HEK293T (cell line): ENCODE results near the gene CMTM5.

Experiments
- ARNT ChIP-seq: fragments of 450-650 bp; IDR thresholded peaks from 2 replicates; pipeline ENCODE4 v1.6.1; 2017; ENCODE audit warnings: mild to moderate bottlenecking
- CTBP1 ChIP-seq: fragments of 450-650 bp; IDR thresholded peaks from 2 replicates; pipeline ENCODE4 v1.6.1; 2016; ENCODE audit warnings: borderline replicate concordance
- FOXA1 ChIP-seq: fragments of 450-650 bp; IDR thresholded peaks from 2 replicates; pipeline ENCODE4 v1.6.1; 2016; ENCODE audit warnings: mild to moderate bottlenecking
- FOXK2 ChIP-seq: fragments of 450-650 bp; IDR thresholded peaks from 2 replicates; pipeline ENCODE4 v1.6.1; 2016; ENCODE audit warnings: mild to moderate bottlenecking
- FOXM1 ChIP-seq: fragments of 450-650 bp; IDR thresholded peaks from 2 replicates; pipeline ENCODE4 v1.6.1; 2017; ENCODE audit warnings: mild to moderate bottlenecking, borderline replicate concordance
- HDGF ChIP-seq: fragments of 450-650 bp; IDR thresholded peaks from 2 replicates; pipeline ENCODE4 v1.6.1; 2017; ENCODE audit warnings: antibody characterized with exemption, borderline replicate concordance
- NFRKB ChIP-seq: fragments of 450-650 bp; IDR thresholded peaks from 2 replicates; pipeline ENCODE4 v1.6.1; 2016; ENCODE audit warnings: mild to moderate bottlenecking, moderate library complexity
- SP1 ChIP-seq: fragments of 450-650 bp; IDR thresholded peaks from 2 replicates; pipeline ENCODE4 v1.6.1; 2017
- SUZ12 ChIP-seq: fragments of 450-650 bp; IDR thresholded peaks from 2 replicates; pipeline ENCODE4 v1.6.1; 2016; ENCODE audit warnings: mild to moderate bottlenecking

GRCh38 chr14:23355871-23356435, 20.9 kb upstream of the CMTM5 start:
- TF ChIP-seq CTBP1 (no peak), SUZ12 (no peak), FOXA1 (no peak), ARNT (no peak), HDGF (no peak), SP1 (no peak), FOXM1 (no peak), FOXK2 (no peak), NFRKB (no peak)
